ENCODE measurements around the gene KRTAP16-1. TPM values are rescaled to one million over a fixed set of nuclear protein-coding genes. Genes with fewer than 3 reads are reported as not detected.

KRTAP16-1 gene
- total RNA-seq (not detected in 2 replicates), polyA plus RNA-seq (not detected in 2 replicates), polyA minus RNA-seq (not detected in 2 replicates), Bru-seq, nascent RNA (not detected), BruChase-seq, experiment 1, labeled RNA remaining after a 6-hour chase (not detected), BruChase-seq, experiment 2, labeled RNA remaining after a 2-hour chase (not detected)
- polyA plus RNA-seq (2011; cell fraction: cytosol; rRNA removed): not detected in 2 replicates
- polyA plus RNA-seq (2011; cell fraction: nucleus; rRNA removed): not detected in 2 replicates
- not detected in 2 replicates for polyA plus RNA-seq (2012)
- polyA minus RNA-seq (2011; cell fraction: cytosol; rRNA and poly(A)+ RNA removed): not detected
- polyA minus RNA-seq (2011; cell fraction: nucleus; rRNA and poly(A)+ RNA removed): not detected in 2 replicates
- long read RNA-seq: 0 reads

- no peaks in the 10 kb centered on the region for H3K27me3 ChIP-seq (ENCODE audit: control insufficient read depth in 2 of 2, insufficient read depth in 2 of 2, low read length in 2 of 2)
- no peaks in the 10 kb centered on the region for H3K9me3 ChIP-seq (replicated peaks; ENCODE audit: control insufficient read depth, insufficient read depth, low read length)
- no peak within 1 kb of the TSS for H3K4me3 ChIP-seq (replicated peaks in 1 of 3; ENCODE audit: insufficient read depth in 1 of 3, low read depth in 1 of 3, low read length in 3 of 3)
- dilution Hi-C loops (cut with MboI; ENCODE audit: extremely low pct_ligation_motif_present, low sequenced_read_pairs): no loop called here
- DNase-seq (ENCODE audit: low read depth, low spot score): no peak
- H3K36me3 ChIP-seq (ENCODE audit: control insufficient read depth in 2 of 2, extremely low read depth in 1 of 2, insufficient read depth in 2 of 2, low read length in 2 of 2): no peaks in the 10 kb centered on the region
- no peaks in the 10 kb centered on the region for H3K4me1 ChIP-seq (ENCODE audit: control insufficient read depth, extremely low read depth, insufficient read depth, low read length)
- H2AFZ ChIP-seq (ENCODE audit: low read depth, low read length): no peak within 1 kb of the TSS
- no TSS peak for BruUV-seq (replicated peaks)
- no peak within 1 kb of the TSS for H3K27ac ChIP-seq (ENCODE audit: insufficient read depth, low read depth, low read length)
- TF ChIP-seq GATA2 (IDR thresholded peaks at IDR 0.05; ENCODE audit: insufficient read depth, insufficient read length, low read depth, low read length) (no peak), CTCF (IDR thresholded peaks at IDR 0.05; ENCODE audit: extremely low read depth in 1 of 2, insufficient read depth in 1 of 2, low read depth in 1 of 2, low read length in 2 of 2) (no peak), POLR2A (IDR thresholded peaks at IDR 0.05; ENCODE audit: low read depth, low read length) (no peak), MAX (IDR thresholded peaks at IDR 0.05; ENCODE audit: insufficient read depth, insufficient read length) (no peak), POLR2AphosphoS5 (IDR thresholded peaks at IDR 0.05; ENCODE audit: insufficient read depth, low read depth, low read length) (no peak), JUN (IDR thresholded peaks at IDR 0.05; ENCODE audit: borderline replicate concordance, insufficient read depth, insufficient read length, low read depth) (no peak), FOS (IDR thresholded peaks at IDR 0.05; ENCODE audit: borderline replicate concordance, insufficient read depth, low read length) (no peak), EZH2 (IDR thresholded peaks at IDR 0.05; ENCODE audit: borderline replicate concordance, low read depth, low read length, severe bottlenecking) (no peak), MYC (IDR thresholded peaks at IDR 0.05; ENCODE audit: low read depth, low read length) (no peak)
- H3K9me1 ChIP-seq (replicated peaks; ENCODE audit: control insufficient read depth, extremely low read depth, insufficient read depth, low read length): no peaks in the 10 kb centered on the region
- POLR2A ChIA-PET: no interaction called here
- CTCF ChIA-PET: no interaction called here
- H3K79me2 ChIP-seq (ENCODE audit: control insufficient read depth, insufficient read depth, low read length): no peaks in the 10 kb centered on the region
- H3K4me2 ChIP-seq (ENCODE audit: insufficient read depth, low read length): no peak within 1 kb of the TSS
- no peaks in the 10 kb centered on the region for H4K20me1 ChIP-seq (replicated peaks; ENCODE audit: control insufficient read depth, extremely low read depth, insufficient read depth, low read length)
- FAIRE-seq: no peak
- intact Hi-C loops (cut with micrococcal nuclease): no loop called here
- H3K9ac ChIP-seq (replicated peaks; ENCODE audit: extremely low read depth, insufficient read depth, low read length): no peak within 1 kb of the TSS
Observed at GRCh38 chr17:41308918-41309359, at the start of gene KRTAP16-1. Gene KRTAP16-1 (minus strand): TSS chr17:41309309. CDS start chr17:41309253, 56 bp downstream.

All from endothelial cell of umbilical vein (primary cell).